Bronchial epithelial cell (primary cell): ENCODE measurements around the gene SHISAL1. TPM values are rescaled to one million over a fixed set of nuclear protein-coding genes. Genes with fewer than 3 reads are reported as not detected.

Experiments
- DNase-seq: peaks from one replicate; pipeline ENCODE4 v3.0.0-alpha.2; 2010; ENCODE audit warnings: low read depth
- FAIRE-seq: peaks from 2 replicates; lab custom pipeline; 2011; peaks lifted over from hg19 to GRCh38; lab: Jason Lieb, UNC
- H3K27me3 ChIP-seq: 2 replicates; pipeline ENCODE4 v1.5.1; 2011; ENCODE audit warnings: low read length; ENCODE audit not compliant: control insufficient read depth, insufficient read depth
- H3K36me3 ChIP-seq: 2 replicates; pipeline ENCODE4 v1.5.1; 2011; ENCODE audit warnings: low read length; ENCODE audit not compliant: control insufficient read depth, insufficient read depth
- H3K4me3 ChIP-seq: 2 replicates; pipeline ENCODE4 v1.5.1; 2011; ENCODE audit warnings: mild to moderate bottlenecking, low read depth, low read length, control low read depth
- CTCF ChIP-seq: IDR thresholded peaks from 2 replicates; pipeline ENCODE4 v1.5.1; 2011; ENCODE audit warnings: mild to moderate bottlenecking, moderate library complexity, low read length, control low read depth, inconsistent platforms; ENCODE audit not compliant: insufficient read depth, severe bottlenecking
- total RNA-seq: library from RNA; depleted of rRNA; stranded (reverse); fragments of >200 nt; gene quantifications from 2 replicates; pipeline ENCODE4 v1.2.1, GENCODE V29; 2014

Gene SHISAL1
- total RNA-seq, 1 donor from 2014 or later = 0.26 TPM

DNA sequence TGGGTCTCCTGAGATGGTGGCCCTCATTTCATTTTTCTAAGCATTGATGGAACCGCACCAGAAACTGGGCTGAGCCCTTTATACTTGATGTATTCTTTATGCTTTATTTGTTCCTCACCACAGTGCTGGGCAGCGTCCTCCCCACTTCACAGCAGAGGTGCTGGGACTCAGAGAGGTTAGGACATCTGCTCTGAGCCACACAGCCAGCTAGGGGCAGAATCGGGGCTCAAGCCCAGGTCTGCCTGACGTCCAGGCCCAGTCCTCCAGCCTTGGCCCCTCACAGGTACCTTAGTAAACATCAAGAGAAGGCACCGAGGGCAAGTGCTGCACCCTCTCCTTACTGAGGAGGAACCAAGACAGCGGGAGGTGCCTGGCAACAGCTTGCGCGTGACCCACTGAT is 20.2 kb upstream of the SHISAL1 start:
- DNase-seq (no peak), FAIRE-seq (peak; percentile 43)
- peaks cover 17% of the 10 kb centered on the region for H3K27me3 ChIP-seq
- H3K36me3 ChIP-seq = no peaks in the 10 kb centered on the region
- H3K4me3 ChIP-seq = no peak overlapping the region
- no peak for TF ChIP-seq CTCF

DNA sequence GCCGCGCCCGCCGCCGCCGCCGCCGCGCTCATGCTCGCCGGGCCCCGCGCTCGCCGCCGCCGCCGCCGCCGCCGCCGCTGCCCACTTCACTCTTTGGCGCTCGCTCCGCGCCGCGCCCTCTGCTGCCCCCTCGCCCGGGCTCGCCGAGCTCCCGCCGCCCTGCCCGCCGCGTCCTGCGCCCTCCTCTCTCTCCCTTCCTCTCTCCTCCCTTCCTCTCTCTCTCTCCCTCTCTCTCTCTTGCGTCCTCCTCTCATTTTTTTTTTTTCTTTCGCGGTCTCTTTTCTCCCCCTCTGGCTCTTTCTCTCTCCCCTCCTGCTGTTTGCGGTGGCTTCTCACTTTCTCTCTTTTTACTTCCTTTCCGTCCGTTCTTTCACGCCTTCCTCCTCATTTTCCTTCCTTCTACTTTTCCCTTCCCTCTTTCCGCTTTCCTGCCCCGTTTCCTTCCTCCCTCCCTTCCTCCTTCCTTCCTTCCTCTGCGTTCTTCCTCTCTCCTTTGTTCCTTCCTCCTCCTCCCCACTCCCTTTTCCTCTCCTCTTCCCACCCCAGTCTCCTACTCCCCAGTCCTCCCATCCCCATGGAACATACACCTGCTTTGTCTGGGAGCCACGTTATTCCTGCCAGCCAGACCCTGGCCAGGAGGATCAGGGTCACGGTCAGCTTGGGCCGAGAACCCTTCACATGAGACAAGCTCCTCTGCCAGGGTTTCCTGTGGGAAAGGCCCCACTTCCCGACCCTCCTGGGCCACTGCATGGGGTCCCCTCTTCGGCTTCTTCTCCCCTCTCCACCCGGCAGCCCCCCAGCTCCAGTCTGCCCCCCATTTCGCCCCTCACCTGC is 19.3 kb upstream of the SHISAL1 start:
- peaks cover 17% of the 10 kb centered on the region for H3K27me3 ChIP-seq
- H3K4me3 ChIP-seq = no peak overlapping the region
- TF ChIP-seq CTCF = no peak
- FAIRE-seq (no peak), DNase-seq (no peak)
- no peaks in the 10 kb centered on the region for H3K36me3 ChIP-seq

DNA sequence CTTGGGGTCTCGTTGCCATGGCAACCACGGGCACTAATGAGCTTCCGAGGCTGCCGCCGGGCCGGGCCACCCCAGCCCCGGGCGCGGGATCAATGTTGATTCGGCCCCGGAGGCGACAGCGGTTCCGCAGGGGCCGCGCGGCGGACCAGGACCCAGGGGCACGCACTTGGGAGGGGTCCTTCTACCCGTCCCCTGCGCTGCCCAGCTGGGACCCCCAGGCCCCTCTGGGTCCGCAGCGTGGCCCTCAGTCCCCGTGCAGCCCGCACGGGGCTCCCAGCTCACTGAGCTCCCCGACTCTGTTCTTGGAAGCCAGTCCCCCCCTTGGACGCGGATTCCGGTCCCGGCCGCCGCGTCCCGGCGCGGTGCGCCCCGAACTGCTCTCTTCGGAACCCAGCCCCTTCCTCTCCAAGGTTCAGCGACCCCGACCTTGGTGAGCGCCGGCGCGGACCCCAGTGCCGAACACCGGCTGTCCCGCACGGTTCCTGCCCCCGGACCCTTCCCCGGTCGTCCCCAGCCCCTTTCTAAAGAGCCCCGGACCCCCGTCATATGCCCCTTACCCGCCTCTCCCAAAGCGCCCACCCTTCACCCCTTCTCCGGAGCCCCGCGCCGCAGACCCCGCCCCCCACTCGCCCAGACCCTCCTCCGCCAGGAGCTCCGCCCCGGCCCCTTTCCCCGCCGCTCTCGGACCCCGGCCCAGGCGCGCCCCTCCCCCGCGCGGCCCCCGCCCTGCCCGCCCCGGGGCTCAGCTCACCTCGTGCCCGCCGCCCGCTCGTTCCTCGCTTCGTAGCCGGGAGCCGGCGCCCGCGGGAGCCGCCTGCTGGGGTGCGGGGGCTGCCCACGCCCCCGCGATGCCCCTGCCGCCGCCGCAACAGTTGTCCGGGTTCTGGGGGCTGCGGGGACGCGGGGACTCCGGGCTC is 18.3 kb upstream of the SHISAL1 start:
- FAIRE-seq (no peak), DNase-seq (no peak)
- Histone ChIP-seq H3K36me3 (no peaks in the 10 kb centered on the region), H3K4me3 (no peak overlapping the region), H3K27me3 (peaks cover 17% of the 10 kb centered on the region)
- TF ChIP-seq CTCF = no peak

DNA sequence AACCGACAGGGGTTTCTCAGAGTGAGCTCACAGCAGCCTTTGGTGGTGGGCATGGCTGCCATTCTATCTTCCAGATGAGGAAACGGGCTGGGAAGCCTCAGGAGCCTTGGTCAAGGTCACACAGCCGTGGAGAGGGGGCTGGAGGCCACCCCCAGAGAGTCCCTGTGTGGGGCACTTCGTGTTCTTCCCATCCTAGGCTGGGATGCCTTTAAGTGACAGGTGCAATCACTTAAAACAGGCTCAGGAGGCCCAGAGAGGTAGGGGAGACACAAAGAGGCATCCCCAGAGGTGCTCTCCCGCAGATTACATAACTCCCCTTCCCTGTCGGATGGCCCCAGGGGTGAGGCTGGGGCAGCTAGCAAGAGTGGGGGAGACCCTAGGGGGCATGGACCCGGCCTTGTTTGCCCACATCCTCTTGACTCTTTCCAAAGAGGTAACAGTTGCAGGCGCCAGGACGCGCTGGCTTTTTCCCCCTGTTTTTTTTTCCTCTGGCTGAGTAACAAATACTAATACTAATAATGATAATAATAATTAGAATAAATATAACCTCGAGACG is 17.5 kb upstream of the SHISAL1 start:
- DNase-seq = no peak
- TF ChIP-seq CTCF = no peak
- Histone ChIP-seq H3K27me3 (peaks cover 21% of the 10 kb centered on the region), H3K4me3 (no peak overlapping the region), H3K36me3 (no peaks in the 10 kb centered on the region)
- no peak for FAIRE-seq

DNA sequence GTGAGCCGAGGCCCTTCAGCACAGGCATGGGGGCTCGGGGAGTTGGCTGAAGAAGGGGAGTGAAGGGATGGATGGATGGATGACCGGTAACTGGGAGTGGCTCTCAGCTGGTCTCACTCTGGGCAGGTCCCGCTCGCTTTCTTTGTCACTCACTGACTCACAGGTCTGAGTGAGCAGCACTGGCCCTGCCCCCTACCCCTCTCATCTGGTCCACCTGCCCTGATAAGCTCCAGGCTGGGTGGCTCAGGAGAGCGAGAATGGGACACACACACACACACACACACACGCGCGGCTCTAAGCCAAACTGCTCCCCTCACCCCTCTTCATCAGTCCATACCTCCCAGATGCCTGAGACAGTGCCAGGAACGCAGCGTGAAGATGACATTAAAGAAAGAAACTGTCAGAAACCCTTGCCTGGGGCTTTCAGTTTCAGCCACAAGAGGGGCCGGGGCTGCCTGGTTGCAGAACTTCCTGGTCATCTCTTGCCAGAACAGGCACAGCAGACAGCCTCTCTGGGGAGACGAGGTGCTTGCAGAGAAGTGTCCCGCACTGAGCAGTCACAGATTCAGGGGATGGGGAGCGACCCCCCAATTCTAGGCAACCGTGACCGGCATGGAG is 16.5 kb upstream of the SHISAL1 start:
- FAIRE-seq = no peak
- no peak for TF ChIP-seq CTCF
- Histone ChIP-seq H3K36me3 (no peaks in the 10 kb centered on the region), H3K27me3 (peaks cover 21% of the 10 kb centered on the region), H3K4me3 (no peak overlapping the region)
- peak; percentile 39 for DNase-seq
